GM12801 (cell line): ENCODE data around the gene CPNE4.

ENCODE experiments used
- CTCF ChIP-seq: IDR thresholded peaks from one replicate; pipeline ENCODE4 v1.5.1; 2011; ENCODE audit warnings: control low read depth; ENCODE audit not compliant: insufficient read length; ENCODE audit errors: extremely low read depth

Gene CPNE4

GRCh38 chr3:131540821-131541220, 494.0 kb downstream of the CPNE4 start:
- TF ChIP-seq CTCF: no peak

- no peak for TF ChIP-seq CTCF
Observed at GRCh38 chr3:131540143-131540542, 494.7 kb downstream of the CPNE4 start.

GRCh38 chr3:131538968-131539367, 495.8 kb downstream of the CPNE4 start:
- no peak for TF ChIP-seq CTCF

- no peak for TF ChIP-seq CTCF
Observed at GRCh38 chr3:131537531-131537930, 497.3 kb downstream of the CPNE4 start.

- no peak for TF ChIP-seq CTCF
Observed at GRCh38 chr3:131535596-131535995, 499.2 kb downstream of the CPNE4 start.

- no peak for TF ChIP-seq CTCF
Observed at GRCh38 chr3:131535131-131535530, 499.7 kb downstream of the CPNE4 start.

- no peak for TF ChIP-seq CTCF
Observed at GRCh38 chr3:131532645-131533044, 502.2 kb downstream of the CPNE4 start.

GRCh38 chr3:131530843-131531242, 504.0 kb downstream of the CPNE4 start:
- no peak for TF ChIP-seq CTCF
